ENCODE measurements around the gene GPR18.

DNA sequence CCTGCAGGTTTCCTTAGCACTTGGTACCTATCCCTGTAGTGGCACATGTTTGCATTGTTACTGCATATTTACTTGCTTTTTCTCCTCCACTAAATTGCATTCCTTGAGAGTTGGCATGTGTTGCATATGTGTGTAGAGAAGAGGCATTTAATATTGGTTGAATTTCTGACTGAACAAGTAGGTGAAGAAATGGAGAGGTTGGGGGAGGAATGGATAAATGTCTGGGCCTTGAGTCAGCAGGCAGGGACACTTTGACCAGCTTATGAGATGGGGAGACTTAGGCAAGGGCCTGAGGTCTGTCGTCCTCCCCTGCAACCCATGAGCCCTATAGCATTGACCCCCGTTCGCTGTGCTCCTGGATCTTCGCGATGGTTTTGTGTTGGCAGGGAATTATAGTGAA is 2.0 kb upstream of the GPR18 start:
- TF ChIP-seq, protein P1, sequence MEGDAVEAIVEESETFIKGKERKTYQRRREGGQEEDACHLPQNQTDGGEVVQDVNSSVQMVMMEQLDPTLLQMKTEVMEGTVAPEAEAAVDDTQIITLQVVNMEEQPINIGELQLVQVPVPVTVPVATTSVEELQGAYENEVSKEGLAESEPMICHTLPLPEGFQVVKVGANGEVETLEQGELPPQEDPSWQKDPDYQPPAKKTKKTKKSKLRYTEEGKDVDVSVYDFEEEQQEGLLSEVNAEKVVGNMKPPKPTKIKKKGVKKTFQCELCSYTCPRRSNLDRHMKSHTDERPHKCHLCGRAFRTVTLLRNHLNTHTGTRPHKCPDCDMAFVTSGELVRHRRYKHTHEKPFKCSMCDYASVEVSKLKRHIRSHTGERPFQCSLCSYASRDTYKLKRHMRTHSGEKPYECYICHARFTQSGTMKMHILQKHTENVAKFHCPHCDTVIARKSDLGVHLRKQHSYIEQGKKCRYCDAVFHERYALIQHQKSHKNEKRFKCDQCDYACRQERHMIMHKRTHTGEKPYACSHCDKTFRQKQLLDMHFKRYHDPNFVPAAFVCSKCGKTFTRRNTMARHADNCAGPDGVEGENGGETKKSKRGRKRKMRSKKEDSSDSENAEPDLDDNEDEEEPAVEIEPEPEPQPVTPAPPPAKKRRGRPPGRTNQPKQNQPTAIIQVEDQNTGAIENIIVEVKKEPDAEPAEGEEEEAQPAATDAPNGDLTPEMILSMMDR (conservative IDR thresholded peaks at IDR 0.05 in 1 of 2, IDR thresholded peaks at IDR 0.05 in 1 of 2; ENCODE audit: low read depth in 1 of 2, low read length in 2 of 2): no peak
- TF ChIP-seq EZH2 (IDR thresholded peaks at IDR 0.05; ENCODE audit: low read length, missing control alignments): no peak

All from fibroblast of lung (primary cell).